HG03064 (cell line): ENCODE data around the gene PAX8.

Source experiments
- ATAC-seq: cut with Tn5 transposase; IDR thresholded peaks from one replicate; pipeline ENCODE4 v1.9.1; 2021; ENCODE audit warnings: low read depth; ENCODE audit not compliant: unreplicated experiment

PAX8 gene

DNA sequence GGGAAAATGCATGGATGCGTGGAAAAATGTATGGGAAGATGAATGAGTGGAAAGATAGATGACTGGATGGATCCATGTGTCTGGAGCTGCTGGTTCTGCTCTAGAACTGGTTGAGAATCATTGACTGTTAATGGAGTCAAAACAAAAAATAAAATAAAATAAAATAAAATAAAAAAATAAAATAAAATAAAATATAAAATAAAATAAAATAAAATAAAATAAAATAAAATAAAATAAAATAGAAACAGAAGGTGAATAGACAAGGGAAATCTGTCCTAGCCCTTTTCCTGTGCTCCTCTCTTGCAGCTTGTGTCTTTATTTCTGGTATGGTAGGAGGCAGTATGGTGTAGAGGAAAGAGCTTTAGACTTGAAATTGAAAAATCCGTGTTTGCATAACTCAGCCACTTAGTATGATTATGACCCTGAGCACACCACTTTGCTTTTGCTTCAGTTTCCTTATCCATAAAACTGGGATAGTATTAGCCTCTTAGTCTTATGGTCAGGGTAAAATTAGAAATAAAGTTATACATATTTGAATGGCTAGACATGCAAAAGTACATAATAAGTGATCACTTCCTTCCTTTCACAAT is 54.0 kb downstream of the PAX8 start:
- ATAC-seq, result no peak

DNA sequence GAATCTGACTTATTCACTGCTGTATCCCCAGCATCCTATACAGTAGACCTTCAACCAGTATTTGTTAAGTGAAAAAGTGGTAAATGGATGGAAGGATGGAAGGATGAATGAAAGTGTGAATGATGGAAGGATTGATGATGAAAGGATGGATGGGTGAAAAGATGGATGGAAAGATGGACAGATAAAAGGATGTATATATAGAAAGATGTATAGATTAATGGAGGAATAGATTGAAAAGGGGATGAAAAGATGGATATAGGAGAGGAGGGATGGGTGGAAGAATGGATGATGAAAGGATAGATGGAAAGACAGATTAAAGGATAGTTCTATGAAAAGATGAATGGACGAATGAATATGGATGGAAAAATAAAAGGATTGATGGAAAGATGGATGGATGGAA is 54.9 kb downstream of the PAX8 start:
- no peak for ATAC-seq

DNA sequence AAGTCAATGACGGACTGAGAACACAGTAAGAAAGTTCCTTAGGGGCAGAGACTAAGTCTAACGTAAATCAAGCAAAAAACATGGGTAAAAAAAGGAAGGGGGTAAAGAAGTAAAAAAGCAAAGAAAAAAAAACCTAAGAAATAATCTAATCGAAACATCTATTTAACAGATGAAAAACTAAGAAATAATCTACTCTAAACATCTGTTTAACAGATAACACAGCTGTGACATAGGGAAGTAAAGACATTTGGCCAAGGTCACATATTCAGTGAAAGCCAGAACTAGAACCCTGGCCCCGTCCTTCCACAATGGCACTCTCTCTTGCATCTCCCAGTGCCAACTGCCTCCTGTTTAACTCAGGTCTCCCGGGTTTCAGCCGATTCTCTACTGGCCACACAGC is 56.9 kb downstream of the PAX8 start:
- ATAC-seq, result no peak

DNA sequence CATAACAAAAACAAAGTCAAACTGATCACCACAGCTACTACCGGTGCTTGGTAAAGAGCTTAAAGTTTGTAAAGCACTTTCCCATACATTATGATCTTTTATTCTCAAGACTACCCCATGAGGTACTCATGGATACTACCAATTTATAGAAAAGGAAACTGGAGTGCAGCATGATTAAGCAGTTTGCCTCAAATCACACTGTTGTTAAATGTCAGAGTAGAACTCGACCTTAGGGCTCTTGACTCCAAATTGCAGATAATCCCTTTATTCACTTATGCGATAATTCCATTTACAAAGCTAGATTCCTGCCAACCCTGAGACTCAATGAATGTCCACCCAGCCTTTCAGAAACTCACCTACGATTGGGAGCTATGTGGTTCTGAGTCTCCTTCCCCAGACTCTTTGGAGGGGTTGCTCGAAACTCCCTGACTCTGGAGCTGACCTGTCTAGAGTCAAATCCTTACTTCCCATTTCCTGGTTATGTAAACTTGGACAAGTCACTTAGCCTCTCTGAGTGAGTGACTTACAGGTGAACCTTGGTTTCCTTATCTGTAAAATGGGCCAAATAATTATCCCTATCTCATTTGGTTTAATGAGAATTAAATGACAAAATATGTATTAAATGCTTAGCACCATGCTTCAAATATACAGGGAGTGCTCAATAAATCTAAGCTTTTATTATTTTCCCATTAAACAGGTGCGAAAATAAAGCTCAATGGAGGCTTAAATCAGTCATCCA is 57.6 kb downstream of the PAX8 start:
- ATAC-seq, result no peak

DNA sequence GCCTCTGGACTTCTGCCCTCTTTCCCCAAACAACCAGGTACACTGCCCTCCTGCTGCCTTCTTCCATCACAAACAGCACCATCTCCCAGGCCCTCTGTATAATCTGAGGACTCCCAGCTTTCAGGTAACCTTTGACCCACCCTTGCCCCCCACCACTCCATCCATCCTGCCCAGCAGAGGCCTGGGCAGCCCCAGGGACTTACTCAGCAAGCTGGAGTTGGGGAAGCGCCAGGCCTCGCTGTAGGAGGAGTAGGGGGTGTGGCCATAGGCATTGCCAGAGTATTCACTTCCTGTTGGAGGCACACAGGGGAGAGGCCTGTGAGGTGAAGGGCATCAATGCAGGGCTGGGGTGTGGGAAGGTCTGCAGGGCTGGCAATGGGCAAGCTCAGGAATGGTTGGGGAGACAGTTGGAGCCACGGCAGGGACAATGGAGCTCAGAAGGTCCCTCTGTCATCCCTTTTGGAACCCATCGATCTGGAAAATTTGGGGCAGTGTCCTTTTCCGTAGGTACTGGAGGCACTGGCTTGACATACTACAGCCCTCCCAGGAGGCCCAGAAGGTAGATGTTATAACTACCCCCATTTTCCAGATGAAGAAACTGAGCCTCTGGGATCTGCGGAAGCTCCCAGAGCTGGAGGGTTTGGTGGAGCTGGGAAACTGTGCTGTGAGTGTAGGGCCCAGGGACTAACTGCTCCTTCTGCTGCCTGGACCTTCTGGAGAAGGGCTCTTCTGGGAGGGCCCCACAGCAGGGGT is 58.7 kb downstream of the PAX8 start:
- no peak for ATAC-seq

DNA sequence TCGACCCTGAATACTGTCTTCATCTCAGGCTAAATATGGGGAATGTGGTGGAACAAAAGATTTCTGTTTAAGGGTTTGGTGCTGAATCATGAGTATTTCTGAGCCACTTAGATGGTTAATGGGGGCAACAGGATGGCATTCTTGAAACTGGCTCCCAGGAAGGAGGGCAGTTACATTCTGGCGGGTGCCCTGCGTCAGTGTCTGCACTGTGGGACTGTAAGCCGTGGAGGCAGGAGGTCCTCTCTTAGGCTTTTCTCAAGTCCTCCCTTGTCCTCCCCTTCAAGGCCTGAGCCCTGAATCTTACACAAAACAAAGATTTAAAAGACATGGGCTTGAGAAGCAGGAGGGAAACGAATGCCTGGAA is 59.2 kb downstream of the PAX8 start:
- ATAC-seq, result no peak

DNA sequence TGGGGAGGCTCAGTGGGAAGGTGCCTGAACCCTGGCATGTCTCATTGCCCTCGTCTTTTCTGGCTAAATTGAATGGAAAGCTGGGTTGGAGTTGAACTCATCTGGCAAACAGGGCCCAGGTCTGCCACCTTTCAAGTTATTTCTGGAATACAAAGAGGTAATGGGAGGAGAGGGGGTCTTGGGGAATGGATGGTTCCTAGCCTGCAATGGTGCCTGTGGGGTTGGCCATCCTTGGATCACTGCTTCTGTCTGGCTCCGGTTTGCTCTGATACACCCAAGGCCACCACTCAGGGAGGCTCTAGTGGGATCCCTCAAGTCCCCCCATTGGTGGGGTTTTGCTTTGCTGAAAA is 59.7 kb downstream of the PAX8 start:
- ATAC-seq, result no peak

DNA sequence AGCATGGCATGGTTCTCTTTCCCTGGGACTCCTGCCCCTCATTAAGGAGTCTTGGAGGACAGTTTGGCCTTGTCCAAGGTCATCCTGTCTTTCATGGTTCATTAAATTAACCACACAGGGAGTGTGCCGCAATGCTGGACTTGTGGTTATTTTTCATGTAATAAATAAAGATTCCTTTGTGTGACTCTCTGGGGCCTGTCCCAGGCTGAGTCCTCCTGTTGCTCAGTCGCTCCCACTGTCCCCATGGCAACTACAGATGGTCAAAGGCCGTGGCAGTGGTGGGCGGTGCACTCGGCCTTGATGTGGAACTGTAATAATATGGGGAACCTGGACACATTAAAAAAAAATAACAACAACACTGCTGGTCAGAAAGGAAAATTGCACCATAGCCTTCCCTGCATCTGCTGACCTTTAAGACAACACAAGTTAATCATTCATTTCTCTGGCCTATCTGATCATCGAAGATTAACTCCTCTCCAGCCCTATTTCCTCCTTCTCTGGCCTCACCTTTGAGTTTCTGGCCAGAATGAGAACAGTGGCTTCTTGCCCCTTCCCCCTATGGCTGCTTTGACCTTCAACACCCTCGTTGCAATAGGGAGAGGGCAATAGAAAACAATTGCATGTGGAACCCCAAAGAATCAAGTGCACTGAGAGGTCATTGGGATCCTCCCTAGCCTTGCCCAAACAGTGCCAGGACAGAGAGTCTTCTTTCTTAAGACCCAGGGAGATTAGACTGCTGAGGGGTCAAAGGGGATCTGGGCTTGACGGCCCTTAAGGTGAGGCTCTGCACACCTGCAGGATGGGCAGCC is 60.2 kb downstream of the PAX8 start:
- ATAC-seq, result no peak

DNA sequence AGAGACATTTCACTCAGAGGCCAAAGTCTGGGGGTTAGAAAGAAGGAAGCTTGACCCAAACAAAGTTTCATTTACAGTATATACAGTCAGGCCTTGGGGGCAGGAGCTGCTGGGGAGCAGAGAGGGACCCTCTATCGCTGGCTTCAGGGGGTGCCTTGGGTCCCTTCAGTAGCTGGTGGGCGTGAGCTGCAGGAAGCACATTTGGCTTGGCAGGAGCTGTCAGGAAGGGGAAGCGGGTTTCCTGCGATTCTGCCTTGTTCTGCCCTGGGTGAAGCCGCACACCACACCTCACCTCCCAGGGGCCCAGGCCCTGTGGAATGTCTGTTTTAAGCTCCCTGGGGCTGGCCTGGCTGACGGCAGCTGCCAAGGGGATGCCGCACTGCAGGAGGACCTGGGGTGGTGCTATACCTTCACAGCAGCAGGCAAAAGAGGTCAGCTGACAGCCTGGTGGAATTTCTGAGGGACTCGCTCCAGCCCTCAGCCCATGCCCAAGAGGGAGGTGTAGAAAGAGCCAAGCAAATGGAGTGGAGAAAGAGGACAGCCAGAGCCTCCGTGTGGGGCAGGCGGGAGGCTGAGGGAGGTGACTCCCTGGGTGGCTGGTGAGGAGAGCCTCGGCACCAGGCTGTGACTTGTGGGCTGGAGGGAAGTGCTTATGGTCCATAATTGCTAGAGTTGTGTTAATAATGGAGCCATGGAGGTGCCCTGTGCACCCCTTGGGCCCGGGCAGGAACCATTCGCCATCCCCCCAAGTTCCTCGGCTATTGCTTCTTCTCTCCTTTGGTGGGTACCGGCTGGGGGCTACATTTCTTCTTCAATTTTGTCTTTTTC is 61.1 kb downstream of the PAX8 start:
- ATAC-seq, result no peak

DNA sequence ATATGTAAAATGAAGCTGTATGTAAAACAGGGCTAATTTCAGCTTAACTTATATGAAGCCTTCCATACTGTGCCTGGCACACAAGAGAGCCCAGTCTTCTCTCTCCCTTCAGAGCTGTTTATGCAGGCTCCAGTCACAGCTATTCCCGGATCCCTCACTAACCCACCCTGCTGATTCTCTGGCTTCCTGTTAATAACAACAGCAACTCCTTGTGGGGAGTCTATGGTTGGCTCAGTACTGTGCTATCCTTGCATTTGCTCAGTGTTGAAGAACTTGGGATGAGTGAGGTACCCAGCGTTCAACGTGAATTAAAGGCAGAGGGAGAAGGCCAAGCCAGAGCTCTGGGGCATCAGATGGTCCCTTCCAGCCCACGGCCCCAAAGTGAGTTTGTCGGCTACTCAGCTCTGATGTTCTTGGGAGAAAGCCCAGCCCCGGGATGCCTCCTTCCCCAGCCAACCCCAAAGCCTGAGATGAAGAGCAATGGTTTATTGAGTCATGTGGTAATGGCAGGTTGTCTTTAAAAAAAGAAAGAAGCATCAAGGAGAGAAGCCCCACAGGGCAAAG is 61.7 kb downstream of the PAX8 start:
- ATAC-seq, result no peak

DNA sequence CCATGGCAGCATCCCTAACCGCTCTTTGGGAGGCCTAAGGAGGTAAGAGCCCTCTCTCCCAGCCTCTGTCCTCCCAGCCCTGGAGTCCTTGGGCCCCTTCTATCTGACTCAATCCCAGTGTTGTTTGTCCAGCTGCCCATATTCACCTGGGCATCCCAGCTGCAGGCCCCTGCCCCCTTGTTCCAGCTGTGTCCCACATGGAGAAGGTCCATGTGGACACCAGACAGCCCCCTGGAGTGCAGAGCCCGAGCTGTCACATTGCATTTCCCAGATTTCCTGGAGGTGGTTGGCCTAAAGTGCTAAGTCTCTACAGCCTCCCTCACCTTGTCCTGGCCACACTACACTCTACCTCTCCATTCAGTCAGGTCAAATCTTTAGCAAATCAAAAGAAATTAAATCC is 62.4 kb downstream of the PAX8 start:
- no peak for ATAC-seq

DNA sequence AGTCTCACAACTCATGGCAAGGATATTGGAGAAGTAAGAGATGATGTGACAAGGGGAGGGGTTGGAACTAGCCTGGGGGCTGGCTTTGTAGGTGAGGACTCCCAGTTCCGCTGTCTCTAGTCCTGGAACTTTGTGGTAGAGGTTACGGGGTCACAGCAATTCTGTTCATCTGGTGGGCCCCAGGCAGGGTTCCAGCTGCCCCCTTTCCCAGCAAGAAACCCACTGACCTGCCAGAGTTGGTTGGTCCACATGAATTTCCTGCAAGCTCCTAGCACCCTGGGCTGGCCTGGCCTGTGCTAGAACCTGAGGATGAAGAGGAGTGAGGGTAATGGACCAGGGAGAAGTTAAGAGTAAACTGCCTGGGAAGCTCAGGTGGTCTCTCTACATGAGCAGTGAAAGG is 63.7 kb downstream of the PAX8 start:
- ATAC-seq, result no peak

DNA sequence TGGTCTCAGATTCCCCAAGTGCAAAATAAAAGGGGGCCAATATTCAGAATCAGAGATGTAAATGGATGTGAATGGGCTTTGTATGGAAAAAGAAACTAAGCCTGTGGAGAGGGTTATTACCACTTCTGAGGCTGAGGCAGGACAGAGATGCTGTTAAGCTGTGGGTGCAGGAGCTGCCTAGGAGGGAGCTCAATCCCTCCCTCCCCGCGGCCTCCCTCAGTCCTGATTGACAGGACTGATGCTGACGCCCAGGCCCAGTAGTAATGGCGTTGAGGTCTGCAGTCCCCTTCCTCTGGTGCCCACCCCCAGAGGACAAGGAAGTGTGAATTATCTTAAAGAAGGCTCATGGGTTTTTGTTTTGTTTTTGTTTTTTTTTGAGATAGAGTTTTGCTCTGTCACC is 64.6 kb downstream of the PAX8 start:
- no peak for ATAC-seq

DNA sequence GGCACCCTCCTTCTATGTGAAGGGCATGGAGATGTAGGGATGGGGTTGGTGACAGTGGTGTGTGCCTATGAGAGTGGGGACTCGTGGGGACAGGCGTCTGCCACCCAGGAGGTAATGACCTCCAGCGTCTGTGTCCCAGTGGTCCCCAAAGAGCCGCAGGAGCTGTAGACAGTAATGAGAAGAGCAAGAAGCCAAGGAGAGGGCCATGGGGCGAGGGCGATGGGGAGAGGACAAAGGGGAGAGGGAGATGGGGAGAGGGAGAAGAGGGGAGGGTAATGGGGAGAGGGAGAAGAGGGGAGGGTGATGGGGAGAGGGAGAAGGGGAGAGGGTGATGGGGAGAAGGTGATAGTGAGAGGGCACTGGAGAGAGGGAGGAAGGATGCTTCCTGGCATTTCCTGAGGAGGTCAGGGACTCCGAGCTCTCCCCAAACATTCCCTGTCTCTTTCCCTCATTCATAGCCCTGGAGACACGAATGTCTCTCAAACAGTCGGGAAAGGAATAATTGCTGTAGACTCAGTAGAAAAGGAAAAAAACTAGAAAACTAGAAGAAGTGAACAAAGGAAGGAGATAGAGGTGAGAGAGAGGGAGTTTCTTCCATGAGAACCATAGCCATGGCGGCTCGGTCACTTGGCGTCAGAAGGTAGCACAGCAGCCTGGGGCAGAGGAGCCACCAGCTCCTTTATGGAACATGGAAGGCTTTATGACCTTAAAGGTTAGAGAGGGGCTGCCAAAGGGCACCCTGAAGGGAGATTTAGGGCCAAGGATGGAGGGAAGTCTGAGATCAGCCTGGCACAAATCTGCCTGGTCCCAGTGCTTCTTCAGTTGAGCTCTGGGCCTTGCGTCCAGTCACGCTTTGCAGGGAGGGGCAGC is 65.4 kb downstream of the PAX8 start:
- no peak for ATAC-seq

DNA sequence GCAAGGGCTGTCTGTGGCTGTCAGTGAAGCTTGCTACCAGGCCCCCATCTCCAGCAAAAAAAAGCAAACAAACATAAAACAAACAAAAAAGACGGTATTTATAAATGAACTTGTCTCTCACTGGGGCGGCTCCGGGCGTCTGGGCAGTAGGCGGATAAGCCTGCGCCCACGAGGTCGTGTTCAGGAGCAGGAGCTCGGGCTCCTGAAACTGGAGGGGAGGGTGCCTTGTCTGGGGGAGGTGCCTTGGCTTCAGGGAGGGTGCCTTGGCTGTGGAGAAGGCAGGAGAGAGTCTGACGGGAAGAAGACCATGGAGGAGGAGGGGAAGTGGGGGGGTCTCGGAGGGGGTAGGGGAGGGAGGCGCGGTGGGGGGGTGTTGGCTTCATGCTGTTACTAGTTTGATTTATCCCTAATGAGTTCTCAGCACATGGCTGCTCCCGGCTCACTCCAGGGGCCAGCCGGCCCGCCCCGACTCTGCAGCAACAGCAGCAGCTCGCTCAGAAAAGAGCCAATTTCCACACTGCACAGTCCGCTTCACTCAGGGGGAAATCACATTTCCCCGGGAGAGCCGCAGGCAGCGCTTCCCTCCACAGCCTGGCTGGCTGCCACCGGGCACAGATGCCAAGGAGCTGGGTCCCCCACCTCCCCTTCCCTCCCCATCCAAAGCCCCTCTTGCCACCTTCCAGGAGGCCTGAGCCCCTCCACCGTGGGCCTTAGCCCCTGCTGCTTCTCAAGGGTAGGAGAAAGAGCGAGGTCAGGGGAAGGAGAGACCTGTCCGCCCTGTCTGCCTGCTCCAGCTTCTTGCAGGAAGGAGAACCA is 66.3 kb downstream of the PAX8 start:
- no peak for ATAC-seq

DNA sequence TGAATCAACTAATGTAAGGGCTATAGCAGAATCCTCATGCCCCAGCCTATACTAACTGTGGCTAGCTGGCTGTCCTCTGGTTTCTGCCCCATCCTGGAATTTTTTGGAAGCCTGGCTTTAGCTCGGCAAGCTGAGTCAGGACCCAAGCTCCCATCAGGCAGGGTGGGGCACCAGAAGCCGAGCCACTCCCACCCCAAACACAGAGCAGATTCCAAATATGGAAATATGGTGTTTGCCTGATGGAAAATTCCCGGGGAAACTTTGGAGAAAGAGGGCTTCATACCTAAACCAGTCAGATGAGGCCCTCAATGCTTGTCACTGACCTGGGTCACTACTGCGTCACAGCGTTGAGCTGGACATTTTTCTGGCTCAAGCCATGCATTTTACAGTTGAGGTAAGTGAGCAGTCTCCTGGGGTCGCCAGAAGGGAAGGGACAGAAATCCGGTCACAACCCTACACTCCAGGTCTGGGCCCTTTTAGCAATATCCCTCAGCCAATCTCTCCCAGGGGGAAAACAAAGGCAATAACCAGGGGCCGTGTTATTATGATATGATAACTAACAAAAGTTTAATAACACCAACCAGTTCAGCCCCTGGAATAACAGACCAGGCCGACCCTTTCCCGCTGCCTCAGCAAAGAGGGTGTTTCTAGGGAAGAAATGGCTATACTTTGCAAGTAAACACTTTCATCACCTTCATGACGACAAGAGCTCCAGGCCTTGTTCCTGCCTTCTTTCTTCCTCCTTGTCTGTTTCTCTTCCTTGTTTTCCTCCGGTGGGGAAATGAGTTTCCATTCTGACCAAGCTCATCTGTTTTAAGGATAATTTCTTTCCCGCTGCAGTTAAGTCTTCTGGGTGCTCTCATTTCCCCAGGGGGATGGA is 67.3 kb downstream of the PAX8 start:
- ATAC-seq, result no peak

DNA sequence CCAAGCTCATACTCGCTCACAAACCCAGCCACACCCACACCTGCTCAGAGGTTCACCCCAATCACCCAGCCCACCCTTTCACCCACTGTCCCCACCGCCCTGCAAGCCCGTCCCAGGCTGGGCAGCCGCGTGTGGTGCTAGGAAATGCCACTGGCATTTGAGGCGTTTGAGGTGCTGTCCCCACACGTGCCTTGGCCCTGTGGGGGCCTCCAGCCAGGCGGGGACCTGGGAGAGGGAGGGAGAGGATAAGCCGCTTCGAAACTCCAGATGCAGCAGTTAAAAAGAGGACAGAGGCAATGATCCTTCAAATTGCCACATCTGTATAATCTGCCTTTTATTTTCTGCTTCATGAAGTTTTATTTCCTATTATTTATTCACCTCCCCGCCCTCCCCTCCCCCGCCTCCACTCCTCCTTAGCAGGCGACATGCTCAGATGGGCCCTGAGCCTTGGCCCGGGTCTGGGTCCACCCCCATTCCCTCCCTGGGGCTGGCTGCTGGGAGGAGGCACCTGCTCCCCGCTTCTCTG is 69.0 kb downstream of the PAX8 start:
- ATAC-seq, result no peak
